NCI-H446 (cell line): ENCODE data around the gene SMOC1.
"Not testable (repeated sequence)": the region's sequence is repeated elsewhere in the genome, so short reads cannot be mapped to it uniquely, and the experiment has no call there.

Experiments used
- DNase-seq, 2 experiments: peaks; one replicate each; lab custom pipeline; 2025; lab: John Stamatoyannopoulos, UW

The SMOC1 gene

DNA sequence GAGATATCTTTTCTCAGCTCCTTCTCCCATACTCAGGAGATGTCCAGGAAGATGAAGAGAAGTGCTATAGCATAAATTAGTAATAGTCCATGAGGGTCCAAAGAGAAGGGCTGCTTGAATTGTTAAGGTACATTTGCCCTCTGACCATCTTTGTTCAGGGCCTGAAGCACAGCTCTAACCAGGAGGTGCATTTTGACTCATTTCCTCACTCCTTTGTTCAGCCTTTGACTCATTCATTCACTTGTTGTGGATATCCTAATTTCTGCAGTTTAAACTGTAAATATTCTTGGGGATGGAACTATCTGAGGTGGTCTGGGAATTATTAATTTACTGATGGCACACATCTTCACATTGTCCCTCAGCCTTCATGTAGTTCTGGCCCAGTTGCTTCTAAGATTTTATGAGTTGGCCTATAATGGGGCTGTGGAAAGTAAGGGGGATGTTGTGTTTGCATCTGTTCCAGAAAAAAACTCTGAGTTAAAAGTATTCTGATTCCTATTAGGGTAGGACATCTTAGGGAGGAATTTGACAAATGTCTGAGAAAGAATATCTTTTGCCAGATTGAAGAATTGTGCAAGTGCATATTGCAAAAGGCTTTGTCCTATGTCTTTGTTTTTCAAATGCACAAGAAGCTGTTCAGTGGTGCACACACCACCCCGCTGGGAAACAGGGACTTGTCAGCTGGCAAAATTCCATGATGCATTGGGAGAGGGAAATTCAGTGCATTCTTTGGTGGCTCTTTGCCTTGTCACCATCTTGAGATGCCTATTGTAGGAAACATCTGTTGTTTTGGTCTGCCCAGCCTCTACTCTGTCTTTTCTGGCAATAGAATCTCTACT lies 22.1 kb downstream of the SMOC1 start:
- DNase-seq, result peak; percentile 61 to 93

DNA sequence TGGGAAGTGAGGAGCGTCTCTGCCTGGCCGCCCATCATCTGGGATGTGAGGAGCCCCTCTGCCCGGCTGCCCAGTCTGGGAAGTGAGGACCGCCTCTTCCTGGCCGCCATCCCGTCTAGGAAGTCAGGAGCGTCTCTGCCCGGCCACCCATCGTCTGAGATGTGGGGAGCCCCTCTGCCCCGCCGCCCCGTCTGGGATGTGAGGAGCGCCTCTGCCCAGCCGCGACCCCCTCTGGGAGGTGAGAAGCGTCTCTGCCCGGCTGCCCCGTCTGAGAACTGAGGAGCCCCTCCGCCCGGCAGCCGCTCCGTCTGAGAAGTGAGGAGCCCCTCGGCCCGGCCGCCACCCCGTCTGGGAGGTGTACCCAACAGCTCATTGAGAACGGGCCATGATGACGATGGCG lies 23.8 kb downstream of the SMOC1 start:
- not testable (repeated sequence) for DNase-seq

DNA sequence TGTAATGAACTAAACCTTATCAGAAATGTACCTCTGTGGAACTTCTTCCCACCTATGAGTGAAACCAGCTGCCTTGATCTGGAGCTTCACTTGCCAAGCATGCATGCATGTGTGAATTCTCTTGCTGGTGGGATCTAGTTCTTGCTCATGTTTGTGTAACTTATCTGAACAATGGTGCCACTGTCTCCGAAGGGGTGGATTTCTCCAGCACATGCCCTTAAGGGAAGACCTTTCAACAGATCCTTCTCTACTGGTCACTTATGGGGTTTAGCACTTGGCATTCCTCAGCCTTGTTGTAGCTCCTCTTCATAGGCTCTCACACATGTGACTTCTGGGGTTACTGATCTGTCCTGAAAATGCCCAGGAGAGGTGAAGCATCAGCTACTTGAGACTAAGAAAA lies 25.0 kb downstream of the SMOC1 start:
- DNase-seq, result no peak

DNA sequence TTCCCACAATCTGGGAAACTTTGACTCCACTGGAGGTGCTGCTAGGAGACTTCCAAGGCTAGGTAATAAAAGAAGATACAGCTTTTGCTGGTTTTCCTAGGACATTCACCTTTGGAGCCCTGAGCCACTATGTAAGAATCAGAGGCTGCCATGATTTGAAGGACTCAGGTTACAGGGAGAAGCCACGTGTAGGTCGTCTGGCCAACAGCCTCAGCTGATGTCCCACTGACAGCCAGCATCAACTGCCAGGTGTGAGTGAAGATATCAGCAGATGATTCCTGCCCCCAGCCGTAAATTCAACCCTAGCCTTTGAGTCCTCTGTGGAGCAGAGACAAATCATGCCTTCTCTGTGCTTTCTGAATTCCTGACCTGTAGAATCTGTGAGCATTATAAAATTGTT lies 27.0 kb downstream of the SMOC1 start:
- no peak for DNase-seq

DNA sequence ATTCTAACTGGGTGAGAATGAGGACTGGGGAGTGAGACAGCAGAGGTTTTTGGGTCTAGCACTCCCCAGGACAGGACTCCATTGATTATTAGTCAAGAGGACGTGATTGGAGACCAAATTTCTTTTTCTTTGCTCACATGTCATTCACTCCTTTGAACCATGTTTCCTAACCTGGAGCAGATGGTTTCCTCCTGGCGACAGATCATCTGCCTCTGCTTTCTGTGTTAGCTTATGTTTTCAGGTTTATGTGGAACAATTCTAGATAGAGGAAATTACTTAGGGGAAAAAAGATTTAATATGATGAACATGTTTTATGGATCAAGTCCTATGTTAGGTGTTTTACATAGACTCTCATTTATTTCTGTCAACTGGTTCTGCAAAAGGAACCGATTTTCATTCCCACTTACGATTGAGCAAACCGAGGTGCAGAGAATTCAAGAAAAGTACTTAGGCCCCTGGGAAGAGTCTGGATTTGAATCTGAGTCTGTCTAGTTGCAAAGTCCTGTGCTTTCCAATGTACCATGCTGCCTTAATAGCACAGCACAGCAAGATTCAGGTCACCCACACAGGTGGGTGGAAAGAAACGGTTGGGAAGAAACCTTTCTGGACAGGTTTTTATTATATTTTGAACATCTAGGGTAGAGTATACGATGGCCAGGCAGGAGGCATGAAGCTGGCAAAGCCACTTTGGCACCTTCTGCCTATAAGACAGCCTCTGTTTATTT lies 30.8 kb downstream of the SMOC1 start:
- DNase-seq, result peak in 1 of 2 experiments; percentile 28

DNA sequence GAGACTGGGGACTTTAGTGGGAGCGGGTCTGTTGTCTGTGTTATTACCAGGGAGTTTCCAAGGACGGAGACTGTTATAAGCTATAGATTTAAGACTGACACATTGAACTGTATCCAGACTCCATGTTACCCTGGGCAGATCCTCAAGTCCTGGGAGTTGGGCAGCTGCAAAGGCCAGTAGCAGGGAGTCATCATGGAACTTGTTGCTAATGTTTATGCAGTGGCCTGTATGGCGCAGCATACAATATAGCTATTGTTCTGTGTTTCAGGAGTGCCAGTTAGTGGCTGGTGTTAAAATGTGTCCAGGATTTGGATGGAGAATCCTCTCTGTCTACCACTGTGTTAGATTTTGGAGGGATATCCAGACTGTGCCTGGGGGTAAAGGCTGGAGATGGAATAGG lies 31.7 kb downstream of the SMOC1 start:
- no peak for DNase-seq

DNA sequence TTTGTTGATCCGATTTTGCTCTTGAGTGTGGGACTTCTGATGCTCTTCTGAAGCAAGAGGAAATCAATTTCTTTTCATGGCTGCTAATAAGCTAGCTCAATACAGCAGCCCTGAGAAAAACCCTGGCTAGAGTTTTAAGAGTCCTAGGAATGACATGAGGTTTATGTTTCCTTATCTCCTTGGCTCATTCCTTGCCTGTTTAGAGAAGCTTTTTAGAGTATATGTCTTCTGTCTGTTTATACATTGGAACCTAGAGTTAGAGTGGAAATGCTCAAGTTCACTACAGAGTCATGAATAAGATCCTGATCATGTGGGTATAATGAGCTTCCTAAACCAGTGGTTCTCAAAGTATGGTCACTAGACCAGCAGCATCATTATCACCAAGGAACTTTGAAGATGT lies 34.5 kb downstream of the SMOC1 start:
- no peak for DNase-seq

DNA sequence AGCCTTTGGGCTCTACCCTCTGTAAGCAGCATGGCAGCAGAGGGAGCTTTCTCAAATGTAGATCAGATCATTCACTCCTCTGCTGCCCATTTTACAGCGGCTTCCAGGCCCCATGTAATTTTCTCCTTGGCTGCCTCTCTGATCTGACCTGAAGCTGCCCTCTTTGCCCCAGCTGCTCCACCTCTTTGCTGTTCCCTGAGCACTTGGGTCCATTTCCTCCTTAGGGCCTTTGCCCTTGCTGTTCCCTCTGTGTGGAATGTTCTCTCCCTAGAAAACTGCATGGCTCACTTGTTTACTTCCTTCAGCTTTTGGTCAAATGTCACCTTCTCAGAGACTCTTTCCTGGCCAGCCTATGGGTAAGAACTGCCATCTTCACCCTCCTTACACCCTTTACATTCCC lies 37.2 kb downstream of the SMOC1 start:
- DNase-seq, result no peak

DNA sequence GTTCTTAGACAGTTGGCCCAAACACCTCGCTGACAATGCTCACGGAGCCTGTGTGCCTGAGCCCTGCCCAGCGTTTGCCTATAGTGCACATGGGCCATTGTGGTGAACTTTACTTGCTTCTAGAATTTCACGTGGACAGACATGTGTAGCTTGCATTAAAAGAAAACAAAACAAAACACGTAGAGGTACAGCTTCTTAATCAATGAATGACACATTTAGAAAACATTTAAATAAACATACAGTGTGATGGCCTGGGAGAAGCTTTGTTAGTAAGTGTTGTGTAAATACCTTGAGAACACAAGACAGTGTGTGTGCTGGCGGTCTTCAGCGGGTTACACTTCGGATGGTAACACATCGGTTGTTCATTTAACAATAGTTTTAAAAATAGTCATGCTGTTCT lies 38.1 kb downstream of the SMOC1 start:
- no peak for DNase-seq

DNA sequence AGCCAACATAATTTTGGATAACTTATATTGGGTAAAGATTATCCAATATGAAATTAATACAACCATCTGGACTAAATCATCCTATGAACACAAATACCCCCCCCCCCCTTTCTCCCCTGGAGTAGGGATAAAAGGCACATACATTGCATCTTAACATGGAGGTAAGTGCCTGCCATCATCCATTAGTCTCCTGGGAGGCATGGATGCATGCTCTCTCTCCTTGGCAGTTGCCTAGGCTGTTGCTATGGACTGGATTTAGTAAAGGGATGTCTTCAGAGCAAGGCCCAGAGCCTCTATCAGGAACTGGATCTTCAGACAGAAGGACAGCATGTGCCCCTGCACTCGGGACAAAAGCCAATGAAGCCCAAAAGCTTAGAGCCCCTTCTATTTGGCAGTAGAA lies 40.6 kb downstream of the SMOC1 start:
- no peak for DNase-seq

DNA sequence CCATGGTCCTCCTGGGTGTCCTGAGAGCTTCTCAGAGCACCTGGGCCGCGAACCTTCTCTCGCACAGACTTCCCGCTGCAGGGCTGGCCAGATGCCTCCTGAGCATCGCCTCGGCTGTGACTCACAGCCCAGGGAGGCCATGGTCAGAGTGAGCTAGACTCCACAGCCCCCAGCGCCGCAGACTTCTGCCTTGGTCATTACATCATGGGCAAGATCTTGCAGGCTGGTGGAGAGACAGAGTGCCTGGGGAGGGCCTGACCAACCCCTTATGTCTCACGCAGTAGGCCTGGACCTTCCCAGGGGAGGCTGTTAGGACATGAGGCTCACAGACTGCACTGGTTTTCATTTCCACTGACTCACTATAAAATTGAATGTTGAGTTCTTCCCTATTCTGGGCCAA lies 41.8 kb downstream of the SMOC1 start:
- no peak for DNase-seq

DNA sequence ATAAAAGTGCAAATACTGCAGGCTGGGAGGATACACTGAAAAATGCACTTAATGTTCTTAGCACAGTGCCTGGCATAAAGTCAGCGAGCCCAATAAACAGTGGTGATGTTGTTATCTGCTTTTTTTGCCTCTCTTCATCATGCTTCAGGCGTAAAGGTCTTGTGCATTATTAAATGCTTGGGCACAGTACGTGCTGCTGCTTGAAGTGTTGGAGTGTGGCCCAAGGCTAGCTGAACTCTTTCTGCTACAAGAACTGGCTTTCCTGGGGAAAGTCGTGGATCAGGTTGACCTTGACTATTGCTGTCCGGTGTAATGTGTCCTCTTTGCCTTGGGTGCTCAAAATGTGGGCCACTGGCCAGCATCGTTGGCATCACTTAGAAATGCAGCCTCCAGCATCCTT lies 43.0 kb downstream of the SMOC1 start:
- DNase-seq, result no peak

DNA sequence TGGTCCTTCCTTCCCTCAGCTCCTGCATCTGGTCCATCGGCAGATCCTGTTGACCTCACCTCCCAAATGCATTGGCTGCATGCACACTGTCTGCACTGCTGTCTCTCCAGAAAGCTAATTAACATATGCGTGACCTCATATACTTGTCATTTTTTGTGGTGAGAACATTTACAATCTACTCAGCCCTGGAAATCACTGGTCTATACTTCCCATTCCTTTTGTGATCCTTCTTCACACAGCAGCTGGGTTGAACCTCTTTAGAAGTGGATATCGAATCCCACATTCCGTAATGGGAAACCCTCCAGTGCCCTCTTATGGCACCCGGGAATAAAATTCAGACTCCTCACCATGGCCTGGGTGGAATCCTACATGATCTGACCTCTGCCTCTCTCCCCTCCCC lies 45.0 kb downstream of the SMOC1 start:
- DNase-seq, result no peak

DNA sequence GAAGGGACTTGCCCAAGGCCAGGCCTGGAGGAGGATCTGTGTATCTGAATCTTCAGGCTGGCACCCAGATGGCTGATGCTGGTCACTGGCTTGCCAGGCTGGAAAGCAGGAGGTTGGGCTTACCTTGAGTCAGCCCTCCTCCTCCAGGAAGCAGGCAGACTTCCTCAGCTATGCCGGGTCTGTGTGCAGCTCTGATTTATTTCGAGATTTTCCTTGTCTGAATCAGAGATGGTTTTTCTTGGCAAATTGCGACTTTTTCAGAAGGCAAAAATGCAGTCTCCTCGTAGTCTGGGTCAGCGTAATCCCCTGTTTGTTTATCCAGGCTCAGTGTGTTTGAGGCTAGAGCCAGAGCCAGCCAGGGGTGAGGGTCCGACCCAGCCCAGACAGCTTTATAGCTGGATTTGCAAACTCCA lies 48.9 kb downstream of the SMOC1 start:
- DNase-seq, result peak in 1 of 2 experiments; percentile 50

DNA sequence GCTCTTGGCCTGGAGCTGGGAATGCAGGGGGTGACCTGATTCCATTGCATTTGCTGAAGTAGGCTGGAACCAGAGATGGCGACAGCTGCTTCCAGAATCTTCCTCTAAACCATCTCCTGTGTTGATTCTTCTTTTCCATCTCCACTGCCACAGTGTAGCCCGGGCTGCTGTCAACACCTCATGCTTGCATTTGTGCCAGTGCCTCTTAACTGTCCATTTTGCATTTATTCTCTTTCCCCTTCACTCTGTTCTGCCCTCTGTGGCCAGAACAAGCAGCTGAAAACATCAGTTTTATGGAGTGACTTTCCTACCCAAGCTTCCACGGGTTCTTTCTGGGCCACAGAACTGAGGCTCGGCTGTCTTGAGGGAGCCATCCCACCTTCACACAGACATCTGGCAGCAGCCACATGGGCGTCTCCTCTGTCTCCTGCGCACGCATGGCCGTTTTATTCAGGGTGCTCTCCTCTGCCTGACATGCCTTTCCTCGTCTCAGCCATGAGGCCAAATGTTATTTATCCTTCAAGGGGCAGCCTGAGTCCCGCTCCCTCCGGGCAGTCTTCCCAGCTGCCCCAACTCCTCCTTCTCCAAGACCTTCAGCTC lies 51.7 kb downstream of the SMOC1 start:
- DNase-seq, result no peak

DNA sequence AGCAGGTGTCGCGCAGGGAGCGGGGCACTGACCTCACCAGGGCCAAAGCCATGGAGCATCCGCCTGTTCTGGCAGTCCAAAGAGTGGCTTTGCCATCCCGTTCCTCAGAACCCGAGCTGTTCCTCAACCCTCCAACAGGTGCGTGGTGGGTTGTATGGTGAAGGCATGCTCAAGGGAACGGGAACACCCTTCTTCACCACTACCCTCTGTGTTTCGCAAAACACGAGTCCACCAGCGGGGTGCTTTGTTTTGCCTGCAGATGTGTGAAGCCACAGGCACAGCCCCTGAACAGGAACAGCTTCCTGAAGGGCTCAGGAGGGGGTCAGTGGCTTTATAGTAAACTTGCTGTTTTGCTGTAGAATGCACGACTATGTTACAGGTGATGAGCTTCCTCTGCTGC lies 52.7 kb downstream of the SMOC1 start:
- no peak for DNase-seq

DNA sequence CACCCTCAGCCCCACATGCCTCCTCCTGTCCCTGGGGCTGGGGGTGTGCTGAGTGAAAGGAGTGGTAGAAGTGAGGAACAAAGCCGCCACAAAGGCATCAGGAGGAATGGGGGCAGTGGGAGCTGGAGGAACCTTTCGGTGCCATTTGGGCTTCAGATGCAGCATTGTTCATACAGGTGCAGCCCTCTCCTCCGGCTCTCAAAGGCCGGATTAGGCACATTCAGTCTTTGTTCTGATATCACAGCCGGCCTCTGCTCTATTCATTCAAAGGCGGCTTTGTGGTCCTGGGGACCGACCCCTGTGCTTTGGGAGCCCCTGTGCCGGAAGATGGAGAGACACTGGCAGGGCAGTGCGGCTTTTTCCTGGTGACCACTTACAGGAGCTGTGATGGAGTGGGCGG lies 53.2 kb downstream of the SMOC1 start:
- DNase-seq, result no peak

DNA sequence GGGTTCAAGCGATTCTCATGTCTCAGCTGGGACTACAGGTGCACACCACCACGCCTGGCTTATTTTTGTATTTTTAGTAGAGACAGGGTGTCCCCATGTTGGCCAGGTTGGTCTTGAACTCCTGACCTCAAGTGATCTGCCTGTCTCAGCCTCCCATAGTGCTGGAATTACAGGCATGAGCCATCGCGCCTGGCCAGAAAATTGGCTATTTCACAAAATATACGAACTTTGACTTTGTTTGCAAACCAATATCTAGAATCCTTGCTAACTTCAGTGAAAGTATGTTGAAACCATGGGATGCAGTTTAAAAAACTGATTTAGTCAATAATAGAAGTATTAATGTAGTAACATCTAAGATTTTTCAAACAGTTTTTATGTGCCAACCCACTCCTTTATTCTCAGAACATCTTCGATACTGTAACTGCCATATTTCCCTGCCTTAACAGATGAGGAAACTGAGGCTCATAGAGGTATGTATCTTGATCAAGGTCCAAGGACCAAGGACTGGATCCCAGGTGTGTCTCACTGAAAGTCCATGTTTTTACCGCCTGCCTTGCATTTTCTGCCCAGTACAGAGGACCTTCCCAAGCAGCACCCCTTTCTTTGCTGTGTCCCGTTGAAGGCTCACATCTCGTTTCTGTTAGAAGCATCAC lies 54.5 kb downstream of the SMOC1 start:
- DNase-seq, result no peak

DNA sequence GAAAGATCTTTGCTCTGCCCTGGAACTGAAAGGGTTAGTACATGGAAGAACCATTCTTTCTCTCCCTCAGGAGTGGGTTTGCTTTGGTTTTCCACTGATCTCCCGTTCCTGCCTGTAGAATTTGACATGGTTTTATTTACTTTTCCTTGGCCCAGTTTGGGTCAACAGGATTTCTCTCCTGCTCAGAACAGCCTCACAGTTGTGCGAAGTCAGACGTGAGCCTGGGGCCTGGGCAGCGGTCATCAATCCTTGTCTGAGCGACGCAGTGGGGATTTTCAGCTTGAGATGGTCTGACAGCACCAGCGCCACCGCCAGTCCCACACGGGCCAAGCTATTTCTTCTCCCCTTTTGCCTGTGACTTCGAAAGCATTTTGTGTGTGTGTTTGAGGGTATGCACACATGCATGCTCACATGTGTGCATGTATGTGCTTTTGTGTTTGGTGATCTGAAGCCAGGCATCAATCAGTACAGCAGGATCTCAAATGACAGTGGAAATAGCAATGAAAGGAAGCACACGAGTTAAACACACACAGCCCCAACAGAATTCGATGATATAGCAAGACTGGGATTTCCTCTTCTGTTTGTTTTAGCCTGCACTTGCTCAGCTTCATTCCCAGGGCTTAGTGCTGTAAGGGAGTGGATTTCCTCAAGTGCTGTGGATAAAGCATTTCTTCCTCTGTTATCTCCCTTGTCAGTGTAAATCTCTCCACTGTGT lies 58.3 kb downstream of the SMOC1 start:
- no peak for DNase-seq

DNA sequence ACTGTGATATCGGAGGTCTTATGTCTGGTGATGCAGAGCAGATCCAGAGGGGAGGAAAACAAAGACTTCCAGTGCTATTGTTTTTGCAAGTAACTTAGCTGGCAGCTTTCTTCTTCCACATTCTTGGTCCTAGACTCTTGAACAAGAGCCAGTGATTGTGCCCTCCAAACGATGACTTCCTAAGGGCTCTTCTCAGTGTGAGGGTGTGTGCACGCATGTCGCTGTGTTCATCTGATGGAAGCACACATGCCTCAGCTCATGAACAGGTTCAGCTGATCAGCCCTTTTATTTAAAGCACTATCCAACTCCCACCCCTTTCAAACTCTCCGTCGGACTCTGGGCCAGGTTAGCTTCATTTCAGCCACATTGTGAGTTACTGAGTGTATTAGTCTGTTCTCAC lies 59.5 kb downstream of the SMOC1 start:
- DNase-seq, result no peak

DNA sequence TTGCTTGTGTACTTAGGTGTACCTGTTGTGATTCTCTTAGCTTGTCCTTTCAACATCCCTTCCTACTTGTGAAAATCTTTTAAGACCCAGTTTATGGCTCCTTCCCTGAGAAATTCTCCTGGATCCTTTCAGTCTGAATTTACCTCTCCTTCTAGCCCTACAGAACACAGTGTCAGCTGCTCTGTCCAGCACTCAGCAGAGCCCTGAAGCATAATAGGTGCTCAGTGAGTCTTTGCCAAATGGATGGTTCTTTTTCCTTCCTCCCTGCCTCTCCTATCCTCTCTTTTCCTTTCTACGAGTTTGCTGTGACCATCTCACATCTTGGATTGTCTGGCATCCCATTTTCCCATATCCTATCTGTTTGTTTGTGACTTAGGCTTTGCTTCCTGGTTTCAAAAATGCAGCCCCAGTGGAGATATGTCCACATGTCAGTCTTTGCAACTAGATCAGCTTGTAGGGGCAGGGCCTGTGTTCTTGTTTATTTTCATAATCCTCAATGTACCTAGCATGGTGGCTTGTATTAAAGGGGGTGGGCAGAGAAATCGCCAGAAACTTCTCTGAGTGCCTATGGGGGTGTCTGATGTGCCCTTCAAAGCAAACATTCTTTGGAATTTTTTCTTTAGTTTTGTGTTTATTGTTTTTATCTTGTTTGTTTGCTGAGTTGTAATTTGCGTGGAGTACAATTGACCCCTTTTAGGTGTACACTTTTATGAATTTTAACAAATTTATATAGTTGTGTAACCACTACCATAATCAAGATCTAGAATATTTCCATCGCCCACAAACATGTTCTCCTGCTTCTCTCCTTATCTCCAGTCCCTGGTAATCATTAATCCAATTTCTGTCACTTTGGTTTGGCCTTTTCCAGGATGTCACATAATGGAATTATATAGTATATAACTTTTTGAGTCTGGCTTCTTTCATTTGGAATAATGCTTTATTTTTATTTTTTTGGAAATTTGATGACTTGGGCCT lies 62.8 kb downstream of the SMOC1 start:
- no peak for DNase-seq
